K562 (cell line): ENCODE results near the gene RREB1. TPM values are rescaled to one million over a fixed set of nuclear protein-coding genes. Genes with fewer than 3 reads are reported as not detected.
A peak's percentile ranks its signal among the peaks of the same experiment; 100 is the strongest.

Experiments
- ATAC-seq: fragments of 200-7000 bp; cut with Tn5 transposase; 3 replicates; pipeline ENCODE4 v1.9.1; 2020; ENCODE audit warnings: moderate library complexity
- BruUV-seq: library from RNA; stranded (reverse); fragments of 400-500 nt; replicated peaks from 2 replicates; lab custom pipeline; 2021; lab: Mats Ljungman, UMichigan
- CTCF ChIA-PET: fragments of 300-600 bp; formaldehyde crosslinking; extraction: SDS; loops from one replicate; lab custom pipeline; 2021; ENCODE audit warnings: low intra/inter-chr PET ratio; lab: Yijun Ruan, JAX
- POLR2A ChIA-PET: fragments of 300-600, 350-650 bp; sonication (Branson Sonifier 250); formaldehyde crosslinking; extraction: SDS; loops from one replicate; lab custom pipeline; 2021; ENCODE audit warnings: antibody characterized with exemption, inconsistent platforms; lab: Yijun Ruan, JAX
- DNase-seq, 4 experiments: peaks; one replicate each; pipeline versions ENCODE4 v3.0.0 to v3.0.0-alpha.2; 2011 to 2018; ENCODE audit warnings: low spot score in 3 of 4, mixed read lengths in 3 of 4; ENCODE audit errors: extremely low read depth in 1 of 4
- FAIRE-seq: peaks from 2 replicates; lab custom pipeline; 2011; peaks lifted over from hg19 to GRCh38; lab: Jason Lieb, UNC
- H2AFZ ChIP-seq: 2 replicates; pipeline ENCODE4 v1.6.0; 2011; ENCODE audit warnings: low read depth, low read length, control low read depth, inconsistent platforms
- H3K27ac ChIP-seq: fragments of 200-600 bp; 3 replicates; pipeline ENCODE4 v1.8.0; 2011; ENCODE audit warnings: low read depth, mild to moderate bottlenecking, control low read depth, inconsistent platforms, low read length, moderate library complexity, mixed read lengths; ENCODE audit errors: extremely low read depth
- H3K27me3 ChIP-seq, 2 experiments: fragments of 300-600 bp in 1 of 2; 2 replicates in 1 of 2; 3 replicates in 1 of 2; pipeline versions ENCODE4 v1.6.0 to v1.8.0; 2011; ENCODE audit warnings: inconsistent platforms in 2 of 2, low read length in 2 of 2, mild to moderate bottlenecking in 1 of 2, mixed read lengths in 1 of 2, moderate library complexity in 1 of 2; ENCODE audit not compliant: control insufficient read depth in 2 of 2, insufficient read depth in 2 of 2
- H3K36me3 ChIP-seq: fragments of 300-600 bp; 3 replicates; pipeline ENCODE4 v1.8.0; 2011; ENCODE audit warnings: mild to moderate bottlenecking, low read length, inconsistent platforms; ENCODE audit not compliant: control insufficient read depth, insufficient read depth
- H3K4me1 ChIP-seq, 2 experiments: fragments of 200-600 bp in 1 of 2; replicated peaks in 1 of 2; 2 replicates in 1 of 2; 3 replicates in 1 of 2; pipeline versions ENCODE4 v1.5.1 to v1.8.0; 2011; ENCODE audit warnings: inconsistent platforms in 2 of 2, low read length in 2 of 2, mild to moderate bottlenecking in 1 of 2, mixed read lengths in 1 of 2, moderate library complexity in 1 of 2; ENCODE audit not compliant: control insufficient read depth in 2 of 2, insufficient read depth in 2 of 2
- H3K4me2 ChIP-seq: 2 replicates; pipeline ENCODE4 v1.6.1; 2011; ENCODE audit warnings: low read length, control low read depth, inconsistent platforms, mixed read lengths; ENCODE audit not compliant: insufficient read depth
- H3K4me3 ChIP-seq: fragments of 200-600 bp; sonication (generic), shearing (Covaris generic); 2 replicates; pipeline ENCODE4 v1.5.1; 2016; ENCODE audit warnings: control low read depth, inconsistent platforms
- H3K79me2 ChIP-seq: fragments of 200-600 bp; 3 replicates; pipeline ENCODE4 v1.8.0; 2011; ENCODE audit warnings: low read length, inconsistent platforms; ENCODE audit not compliant: control insufficient read depth, insufficient read depth
- H3K9ac ChIP-seq, 2 experiments: 2 replicates each; pipeline versions ENCODE4 v1.6.0 to v1.6.1; 2011; ENCODE audit warnings: low read depth in 2 of 2, low read length in 2 of 2, control low read depth in 1 of 2, inconsistent platforms in 1 of 2, mild to moderate bottlenecking in 1 of 2, mixed read lengths in 1 of 2; ENCODE audit not compliant: insufficient read depth in 1 of 2
- H3K9me1 ChIP-seq: one replicate; pipeline ENCODE4 v1.6.0; 2011; ENCODE audit warnings: inconsistent platforms, mild to moderate bottlenecking, low read length, moderate library complexity; ENCODE audit not compliant: control insufficient read depth, insufficient read depth
- H3K9me3 ChIP-seq: replicated peaks from 2 replicates; pipeline ENCODE4 v1.5.1; 2011; ENCODE audit warnings: low read depth, low read length, inconsistent platforms; ENCODE audit not compliant: control insufficient read depth, insufficient read depth
- H4K20me1 ChIP-seq: replicated peaks from 2 replicates; pipeline ENCODE4 v1.6.1; 2011; ENCODE audit warnings: low read length, inconsistent platforms, mixed read lengths; ENCODE audit not compliant: control insufficient read depth, insufficient read depth
- HINFP ChIP-seq: fragments of 450-650 bp; conservative IDR thresholded peaks from 2 replicates; pipeline ENCODE4 v1.6.1; 2016; ENCODE audit warnings: missing genetic modification characterization, low read depth, mild to moderate bottlenecking, control low read depth, missing compliant biosample characterization
- NR2C2 ChIP-seq, 2 experiments: fragments of 200-800 bp in 1 of 2; sonication (Bioruptor generic) in 1 of 2; sonication (generic) in 1 of 2; formaldehyde crosslinking in 1 of 2; IDR thresholded peaks; 2 replicates each; pipeline versions ENCODE4 v1.6.1 to v1.8.0; 2016 to 2022; ENCODE audit warnings: mild to moderate bottlenecking in 1 of 2, missing compliant biosample characterization in 1 of 2, missing genetic modification characterization in 1 of 2, missing genetic modification reagents in 1 of 2
- POLR2G ChIP-seq: fragments of 200-400 bp; formaldehyde crosslinking; IDR thresholded peaks from 2 replicates; pipeline ENCODE4 v1.6.1; 2017; ENCODE audit warnings: low read depth, mild to moderate bottlenecking, antibody characterized with exemption, low read length, moderate library complexity
- RBM22 ChIP-seq: fragments of 200-400 bp; formaldehyde crosslinking; IDR thresholded peaks from 2 replicates; pipeline ENCODE4 v1.6.1; 2018; ENCODE audit warnings: low read length, low read depth; ENCODE audit not compliant: poor library complexity, severe bottlenecking
- SIX5 ChIP-seq, 2 experiments: IDR thresholded peaks; 2 replicates each; pipeline ENCODE4 v1.6.1; 2011; ENCODE audit warnings: low read length in 2 of 2, borderline replicate concordance in 1 of 2, low read depth in 1 of 2, mild to moderate bottlenecking in 1 of 2, moderate library complexity in 1 of 2; ENCODE audit not compliant: insufficient read depth in 1 of 2
- ZBTB33 ChIP-seq: sonication (generic); formaldehyde crosslinking; IDR thresholded peaks from 2 replicates; pipeline ENCODE4 v1.8.1; 2023; ENCODE audit warnings: mild to moderate bottlenecking, missing genetic modification reagents
- ZFX ChIP-seq: sonication (generic); formaldehyde crosslinking; IDR thresholded peaks from 2 replicates; pipeline ENCODE4 v1.8.0; 2022; ENCODE audit warnings: mild to moderate bottlenecking, missing genetic modification reagents, moderate library complexity
- WGBS: fragments of 100-300 bp; shearing (Covaris generic); methylation state at CpG from one replicate; pipeline ENCODE4 v1.1.6; 2016; ENCODE audit warnings: low coverage, mixed read lengths; ENCODE audit not compliant: insufficient coverage; ENCODE audit errors: missing lambda C conversion rate; 5-methylcytosine and 5-hydroxymethylcytosine counted together
- in situ Hi-C: fragments of 300-500 bp; cut with MboI; formaldehyde crosslinking; loops from 4 replicates; pipeline ENCODE4 v1.15.0; 2018; ENCODE audit warnings: inconsistent platforms, mixed read lengths
- intact Hi-C: fragments of 100-400 bp; cut with micrococcal nuclease; formaldehyde crosslinking; loops from 2 replicates; pipeline ENCODE4 v1.14.2; 2022
- polyA plus RNA-seq, 8 experiments: library from polyadenylated mRNA; depleted of rRNA in 4 of 8; stranded (reverse) in 5 of 8; unstranded in 3 of 8; fragments of >200 nt; fragmentation: Nextera tagmentation in 2 of 8; fragmentation: Illumina TruSeq in 1 of 8; extraction: Ambion mirVana in 2 of 8; extraction: Trizol in 1 of 8; gene quantifications; 2 replicates each; pipeline versions ENCODE4 v1.2.1 to v1.2.3, GENCODE V29; 2011 to 2014; ENCODE audit warnings: inconsistent platforms in 1 of 8, missing spikeins in 1 of 8
- total RNA-seq, 7 experiments: library from RNA; depleted of rRNA in 6 of 7; stranded (reverse); fragments of >200 nt in 6 of 7; fragmentation: Illumina TruSeq in 2 of 7; extraction: Trizol in 2 of 7; gene quantifications; 2 replicates each; pipeline versions ENCODE4 v1.2.1 to v1.2.3, GENCODE V29; 2011 to 2021; ENCODE audit warnings: low replicate concordance in 1 of 7

Gene RREB1
- total and polyA plus RNA-seq, 9 of the 15 experiments (the other 6 are each of a cell fraction or from before 2014, with no cell fraction given), result 3.3 to 64.2 (median 19.3) TPM

- ChIA-PET POLR2A (interaction anchor here (0.6 to 0.8 kb wide), 3 partner anchors 19 to 115 kb away, joined by 3 read pairs; no protein-coding TSS in a partner anchor), CTCF (no interaction called here)
- FAIRE-seq (no peak), ATAC-seq (no peak), DNase-seq (no peak)
- TF ChIP-seq POLR2G (peak; percentile 65; the same call in 1 of the 2 replicates), SIX5 (IDR thresholded peaks at IDR 0.05; ENCODE audit: borderline replicate concordance in 1 of 2, insufficient read depth in 1 of 2, low read depth in 1 of 2, low read length in 2 of 2) (no peak), ZBTB33 (CRISPR knock-in tag) (peak; percentile 91), RBM22 (peak; percentile 90), NR2C2 (CRISPR knock-in tag; IDR thresholded peaks at IDR 0.05) (no peak), NR2C2 (tag; IDR thresholded peaks at IDR 0.05) (no peak), HINFP (tag) (no peak), ZFX (0 out of 2 replicates have a peak, but pooled peaks have one; percentile 5)
- intact Hi-C loops (loop anchor here (10.0 kb wide), 1 partner anchor 216 kb away; no protein-coding TSS in a partner anchor), in situ Hi-C loops (loop anchor here (25.0 kb wide), 1 partner anchor 544 kb away; no protein-coding TSS in a partner anchor)
- H3K9me1 ChIP-seq, result no peaks in the 10 kb centered on the region
- no peak overlapping the region for H3K4me2 ChIP-seq
- no TSS peak for BruUV-seq
- H3K4me1 ChIP-seq, result peaks cover 14 to 28% of the 10 kb centered on the region in 2 experiments
- H3K9me3 ChIP-seq, result no peaks in the 10 kb centered on the region
- no peak overlapping the region for H3K4me3 ChIP-seq
- H3K79me2 ChIP-seq, result peaks cover 30% of the 10 kb centered on the region
- H3K36me3 ChIP-seq, result peaks cover 88% of the 10 kb centered on the region
- 97% methylated on average over 22 of the region's 37 CpGs for WGBS
- no peak overlapping the region for H2AFZ ChIP-seq
- peak overlapping the region in 1 of 2 experiments; percentile 46; a peak in 1 of 4 replicates for H3K9ac ChIP-seq
- H4K20me1 ChIP-seq, result 0 out of 2 replicates have a peak, but pooled peaks cover 5% of the 10 kb centered on the region
- H3K27ac ChIP-seq, result no peak overlapping the region
- H3K27me3 ChIP-seq, result no peaks in the 10 kb centered on the region
These were observed 123.4 kb downstream of the RREB1 start for GRCh38 chr6:7230956-7231713.
